HepG2 (cell line): ENCODE data around the gene WFDC12. TPM values are rescaled to one million over a fixed set of nuclear protein-coding genes. Genes with fewer than 3 reads are reported as not detected.

Experiments
- ATAC-seq: fragments of 200-7000 bp; cut with Tn5 transposase; 3 replicates; pipeline ENCODE4 v1.9.1; 2020; ENCODE audit warnings: mild to moderate bottlenecking, moderate library complexity
- BruUV-seq: library from RNA; stranded (reverse); fragments of 400-500 nt; replicated peaks from 2 replicates; lab custom pipeline; 2021; lab: Mats Ljungman, UMichigan
- CTCF ChIA-PET: fragments of 300-600 bp; formaldehyde crosslinking; extraction: SDS; loops from one replicate; lab custom pipeline; 2021; ENCODE audit warnings: low total read pairs, inconsistent platforms, low intra/inter-chr PET ratio; lab: Yijun Ruan, JAX
- POLR2A ChIA-PET: fragments of 350-600 bp; sonication (Branson Sonifier 250); formaldehyde crosslinking; loops from one replicate; lab custom pipeline; 2020; ENCODE audit warnings: antibody characterized with exemption, inconsistent platforms; lab: Yijun Ruan, JAX
- DNase-seq: peaks from one replicate; pipeline ENCODE4 v3.0.0-alpha.2; 2015; ENCODE audit warnings: low spot score
- FAIRE-seq: peaks from 3 replicates; lab custom pipeline; 2011; peaks lifted over from hg19 to GRCh38; lab: Jason Lieb, UNC
- H2AFZ ChIP-seq: one replicate; pipeline ENCODE4 v1.6.1; 2011; ENCODE audit warnings: low read length, inconsistent platforms
- H3K27ac ChIP-seq: fragments of 300-600 bp; 3 replicates; pipeline ENCODE4 v1.8.0; 2011; ENCODE audit warnings: mixed run types, mild to moderate bottlenecking, mixed read lengths, low read length, inconsistent platforms; ENCODE audit not compliant: insufficient read depth; ENCODE audit errors: extremely low read length
- H3K27me3 ChIP-seq, 2 experiments: fragments of 200-600 bp in 1 of 2; 2 replicates in 1 of 2; 3 replicates in 1 of 2; pipeline versions ENCODE4 v1.6.0 to v1.8.0; 2011; ENCODE audit warnings: low read length in 2 of 2, mild to moderate bottlenecking in 2 of 2, moderate library complexity in 2 of 2, inconsistent platforms in 1 of 2; ENCODE audit not compliant: insufficient read depth in 2 of 2, control insufficient read depth in 1 of 2
- H3K36me3 ChIP-seq, 2 experiments: fragments of 200-600 bp in 1 of 2; replicated peaks in 1 of 2; 2 replicates in 1 of 2; 3 replicates in 1 of 2; pipeline versions ENCODE4 v1.5.1 to v1.8.0; 2011; ENCODE audit warnings: low read length in 2 of 2, inconsistent platforms in 1 of 2; ENCODE audit not compliant: insufficient read depth in 2 of 2, control insufficient read depth in 1 of 2
- H3K4me1 ChIP-seq: 2 replicates; pipeline ENCODE4 v1.5.1; 2012; ENCODE audit warnings: low read length, inconsistent platforms; ENCODE audit not compliant: insufficient read depth
- H3K4me2 ChIP-seq: 2 replicates; pipeline ENCODE4 v1.6.0; 2011; ENCODE audit warnings: low read depth, low read length, inconsistent platforms
- H3K4me3 ChIP-seq, 3 experiments: fragments of 200-600 bp in 1 of 3; sonication (generic), shearing (Covaris generic) in 1 of 3; replicated peaks in 1 of 3; 2 replicates each; pipeline ENCODE4 v1.5.1; 2011 to 2016; ENCODE audit warnings: low read length in 3 of 3, inconsistent platforms in 2 of 3, low read depth in 2 of 3, mild to moderate bottlenecking in 2 of 3, control low read depth in 1 of 3, mixed read lengths in 1 of 3; ENCODE audit not compliant: insufficient read depth in 1 of 3
- H3K79me2 ChIP-seq: one replicate; pipeline ENCODE4 v1.6.1; 2011; ENCODE audit warnings: low read length, inconsistent platforms; ENCODE audit not compliant: insufficient read depth
- H3K9ac ChIP-seq: 2 replicates; pipeline ENCODE4 v1.6.0; 2011; ENCODE audit warnings: mild to moderate bottlenecking, low read depth, low read length, inconsistent platforms; ENCODE audit not compliant: insufficient read depth
- H3K9me3 ChIP-seq: 2 replicates; pipeline ENCODE4 v1.5.1; 2012; ENCODE audit warnings: mild to moderate bottlenecking, low read length
- H4K20me1 ChIP-seq: 2 replicates; pipeline ENCODE4 v1.6.0; 2011; ENCODE audit warnings: inconsistent platforms, mild to moderate bottlenecking, low read length, moderate library complexity; ENCODE audit not compliant: insufficient read depth
- ARNTL ChIP-seq: sonication (generic); formaldehyde crosslinking; IDR thresholded peaks from 2 replicates; pipeline ENCODE4 v1.4.0; 2020; ENCODE audit warnings: mild to moderate bottlenecking, missing genetic modification reagents
- BRD4 ChIP-seq: sonication (generic); formaldehyde crosslinking; IDR thresholded peaks from 2 replicates; pipeline ENCODE4 v1.4.0; 2020; ENCODE audit warnings: missing genetic modification reagents
- DZIP1 ChIP-seq: sonication (generic); formaldehyde crosslinking; IDR thresholded peaks from 2 replicates; pipeline ENCODE4 v1.5.0; 2020; ENCODE audit warnings: mild to moderate bottlenecking, missing genetic modification reagents
- FOSL1 ChIP-seq: sonication (generic); formaldehyde crosslinking; IDR thresholded peaks from 2 replicates; pipeline ENCODE4 v1.9.0; 2021; ENCODE audit warnings: missing genetic modification reagents, borderline replicate concordance
- FOXJ3 ChIP-seq: sonication (generic); formaldehyde crosslinking; IDR thresholded peaks from 2 replicates; pipeline ENCODE4 v1.4.0; 2020; ENCODE audit warnings: missing genetic modification reagents, mild to moderate bottlenecking, borderline replicate concordance
- HES4 ChIP-seq: sonication (generic); formaldehyde crosslinking; IDR thresholded peaks from 2 replicates; pipeline ENCODE4 v1.9.0; 2021; ENCODE audit warnings: mild to moderate bottlenecking, missing genetic modification reagents, borderline replicate concordance
- HNRNPK ChIP-seq: fragments of 200-400 bp; formaldehyde crosslinking; IDR thresholded peaks from 2 replicates; pipeline ENCODE4 v1.6.1; 2018; ENCODE audit warnings: low read length, low read depth, moderate library complexity, mild to moderate bottlenecking; ENCODE audit not compliant: poor library complexity, severe bottlenecking
- HOXA5 ChIP-seq: sonication (generic); formaldehyde crosslinking; IDR thresholded peaks from 2 replicates; pipeline ENCODE4 v1.4.0; 2020; ENCODE audit warnings: missing genetic modification reagents
- NCOA5 ChIP-seq: sonication (generic); formaldehyde crosslinking; IDR thresholded peaks from 2 replicates; pipeline ENCODE4 v1.4.0; 2020; ENCODE audit warnings: missing genetic modification reagents
- PAWR ChIP-seq: sonication (generic); formaldehyde crosslinking; IDR thresholded peaks from 2 replicates; pipeline ENCODE4 v1.4.0; 2020; ENCODE audit warnings: missing genetic modification reagents, mild to moderate bottlenecking, borderline replicate concordance
- PHF8 ChIP-seq: sonication (generic); formaldehyde crosslinking; IDR thresholded peaks from 2 replicates; pipeline ENCODE4 v1.5.0; 2020; ENCODE audit warnings: missing genetic modification reagents
- SKI ChIP-seq: fragments of 450-650 bp; IDR thresholded peaks from one replicate; pipeline ENCODE4 v1.6.1; 2018; ENCODE audit warnings: mild to moderate bottlenecking; ENCODE audit not compliant: partially characterized antibody
- SMARCE1 ChIP-seq: fragments of 450-650 bp; IDR thresholded peaks from 2 replicates; pipeline ENCODE4 v1.6.1; 2017; ENCODE audit warnings: borderline replicate concordance
- SRSF9 ChIP-seq: fragments of 200-400 bp; formaldehyde crosslinking; IDR thresholded peaks from 2 replicates; pipeline ENCODE4 v1.6.1; 2018; ENCODE audit warnings: borderline replicate concordance, mild to moderate bottlenecking, low read depth, low read length; ENCODE audit not compliant: insufficient read depth, poor library complexity, severe bottlenecking
- ZBTB2 ChIP-seq: sonication (generic); formaldehyde crosslinking; IDR thresholded peaks from 2 replicates; pipeline ENCODE4 v1.8.0; 2022; ENCODE audit warnings: low read depth, missing genetic modification reagents
- ZBTB20 ChIP-seq: sonication (generic); formaldehyde crosslinking; IDR thresholded peaks from 2 replicates; pipeline ENCODE4 v1.8.1; 2023; ENCODE audit warnings: missing genetic modification reagents, low read depth, mild to moderate bottlenecking, borderline replicate concordance
- ZC3H13 ChIP-seq: sonication (generic); formaldehyde crosslinking; IDR thresholded peaks from 2 replicates; pipeline ENCODE4 v1.8.1; 2023; ENCODE audit warnings: mild to moderate bottlenecking, missing genetic modification reagents, moderate library complexity
- ZMAT3 ChIP-seq: sonication (generic); formaldehyde crosslinking; conservative IDR thresholded peaks from 2 replicates; pipeline ENCODE4 v1.7.0; 2021; ENCODE audit warnings: missing genetic modification reagents
- ZNF101 ChIP-seq: sonication (generic); formaldehyde crosslinking; IDR thresholded peaks from 2 replicates; pipeline ENCODE4 v1.4.0; 2020; ENCODE audit warnings: mild to moderate bottlenecking, low read depth, missing genetic modification reagents, borderline replicate concordance
- ZNF136 ChIP-seq: sonication (generic); formaldehyde crosslinking; IDR thresholded peaks from 2 replicates; pipeline ENCODE4 v1.8.1; 2022; ENCODE audit warnings: low read depth, mild to moderate bottlenecking, moderate library complexity, missing genetic modification reagents
- ZNF253 ChIP-seq: sonication (generic); formaldehyde crosslinking; IDR thresholded peaks from 2 replicates; pipeline ENCODE4 v1.8.0; 2022; ENCODE audit warnings: mild to moderate bottlenecking, missing genetic modification reagents, borderline replicate concordance
- WGBS: methylation state at CpG from one replicate; pipeline ENCODE4 v1.1.6; 2017; ENCODE audit warnings: low lambda C conversion rate; 5-methylcytosine and 5-hydroxymethylcytosine counted together
- in situ Hi-C: cut with HindIII; loops from 2 replicates; pipeline ENCODE4 v1.10.0; 2017; ENCODE audit warnings: low pct_unique_long_range_greater_than_20kb; ENCODE audit not compliant: extremely low pct_ligation_motif_present
- intact Hi-C: fragments of 100-400 bp; cut with micrococcal nuclease; formaldehyde crosslinking; loops from one replicate; pipeline ENCODE4 v1.10.0; 2022; ENCODE audit not compliant: unreplicated experiment
- polyA plus RNA-seq, 8 experiments: library from polyadenylated mRNA; depleted of rRNA in 3 of 8; stranded (reverse) in 7 of 8; unstranded in 1 of 8; fragments of >200 nt; fragmentation: Illumina TruSeq in 4 of 8; extraction: Trizol in 4 of 8; gene quantifications; 2 replicates each; pipeline versions ENCODE4 v1.2.1 to v1.2.3, GENCODE V29; 2011 to 2016; ENCODE audit warnings: low read depth in 4 of 8, missing spikeins in 1 of 8, mixed read lengths in 1 of 8; ENCODE audit not compliant: insufficient read depth in 1 of 8
- total RNA-seq, 5 experiments: library from RNA; depleted of rRNA; stranded (reverse); fragments of >200 nt; fragmentation: Illumina TruSeq; extraction: Trizol; gene quantifications; 2 replicates each; pipeline ENCODE4 v1.2.3, GENCODE V29; 2016; ENCODE audit warnings: low read depth in 1 of 5

Gene WFDC12
- total and polyA plus RNA-seq, 2 of the 13 experiments (the other 11 are each of a cell fraction or from before 2014, with no cell fraction given): not detected

GRCh38 chr20:45164906-45165305, 40.6 kb upstream of the WFDC12 start (continued):
- TF ChIP-seq HNRNPK (no peak), PAWR (CRISPR knock-in tag) (no peak), SRSF9 (no peak), PHF8 (CRISPR knock-in tag) (no peak), ZBTB2 (CRISPR knock-in tag) (no peak), ZBTB20 (no peak)

GRCh38 chr20:45163083-45163803, 39.0 kb upstream of the WFDC12 start:
- CTCF ChIA-PET: no interaction called here
- TF ChIP-seq BRD4 (CRISPR knock-in tag): no peak
- TF ChIP-seq SKI: no peak
- TF ChIP-seq HES4 (CRISPR knock-in tag): no peak
- no peak for TF ChIP-seq NCOA5 (CRISPR knock-in tag)
- TF ChIP-seq FOSL1 (CRISPR knock-in tag): no peak
- TF ChIP-seq FOXJ3 (CRISPR knock-in tag): no peak
- no peak for TF ChIP-seq ZNF101 (CRISPR knock-in tag)
- no peak for TF ChIP-seq SMARCE1
- TF ChIP-seq ARNTL (CRISPR knock-in tag): no peak
- no peak for TF ChIP-seq ZC3H13
- TF ChIP-seq ZNF136 (CRISPR knock-in tag): no peak
- TF ChIP-seq ZNF253 (CRISPR knock-in tag): no peak
- no peak for TF ChIP-seq ZMAT3 (CRISPR knock-in tag)
- no peak for TF ChIP-seq HOXA5 (CRISPR knock-in tag)
- TF ChIP-seq DZIP1 (CRISPR knock-in tag): no peak

More at GRCh38 chr20:45163083-45163803, 39.0 kb upstream of the WFDC12 start:
- Histone ChIP-seq H3K27ac (no peak overlapping the region), H3K4me2 (no peak overlapping the region), H3K4me3 (no peak overlapping the region), H3K79me2 (no peaks in the 10 kb centered on the region), H3K36me3 (no peaks in the 10 kb centered on the region), H2AFZ (no peak overlapping the region), H3K4me1 (no peaks in the 10 kb centered on the region), H3K9me3 (peaks cover 6% of the 10 kb centered on the region; the same call in 1 of the 2 replicates), H4K20me1 (no peaks in the 10 kb centered on the region), H3K9ac (no peak overlapping the region), H3K27me3 (no peaks in the 10 kb centered on the region)
- BruUV-seq: no TSS peak
- intact Hi-C loops (no loop called here), in situ Hi-C loops (no loop called here)
- 4% methylated on average over 1 of the region's 1 CpG for whole genome bisulfite sequencing
- no peak for DNase-seq
- no peak for FAIRE-seq
- no peak for ATAC-seq
- POLR2A ChIA-PET: no interaction called here
